CD4-positive, alpha-beta T cell treated with Interleukin-21 for 1 hour (primary cell): ENCODE measurements around the gene LRIG2.
"Not testable (repeated sequence)": the region's sequence is repeated elsewhere in the genome, so short reads cannot be mapped to it uniquely, and the experiment has no call there.

Source experiments
- DNase-seq: peaks from one replicate; pipeline ENCODE4 v3.0.0-alpha.2; 2020

LRIG2 gene

GRCh38 chr1:113128116-113128515, 55.1 kb downstream of the LRIG2 start:
- DNase-seq = no peak

- no peak for DNase-seq
Measured at GRCh38 chr1:113129529-113130185, 56.7 kb downstream of the LRIG2 start.

GRCh38 chr1:113133038-113133437, 60.0 kb downstream of the LRIG2 start:
- peak; percentile 8 for DNase-seq

- DNase-seq = no peak
Measured at GRCh38 chr1:113133759-113134158, 60.8 kb downstream of the LRIG2 start.

- no peak for DNase-seq
Measured at GRCh38 chr1:113135460-113135859, 62.5 kb downstream of the LRIG2 start.

DNA sequence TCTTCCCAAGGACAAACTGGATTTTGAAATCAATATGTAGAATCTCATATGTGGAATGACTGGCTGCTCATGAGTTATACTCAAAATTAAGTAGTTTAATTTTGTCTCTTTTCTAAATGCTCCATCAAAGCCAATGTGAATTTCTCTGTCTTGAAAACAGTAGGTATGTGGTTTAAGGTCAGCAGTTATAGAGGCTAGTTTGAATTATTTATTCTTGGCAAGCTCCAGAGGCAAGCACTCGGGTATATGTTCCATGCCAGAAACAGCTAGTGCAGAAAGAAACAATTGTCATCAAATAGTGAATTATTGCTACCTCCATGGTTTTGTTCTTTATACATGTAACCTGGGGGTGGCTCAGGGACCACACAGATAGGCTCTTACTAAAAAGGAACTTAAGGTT, 63.5 kb downstream of the LRIG2 start:
- DNase-seq = no peak

GRCh38 chr1:113137563-113137962, 64.6 kb downstream of the LRIG2 start:
- no peak for DNase-seq

DNA sequence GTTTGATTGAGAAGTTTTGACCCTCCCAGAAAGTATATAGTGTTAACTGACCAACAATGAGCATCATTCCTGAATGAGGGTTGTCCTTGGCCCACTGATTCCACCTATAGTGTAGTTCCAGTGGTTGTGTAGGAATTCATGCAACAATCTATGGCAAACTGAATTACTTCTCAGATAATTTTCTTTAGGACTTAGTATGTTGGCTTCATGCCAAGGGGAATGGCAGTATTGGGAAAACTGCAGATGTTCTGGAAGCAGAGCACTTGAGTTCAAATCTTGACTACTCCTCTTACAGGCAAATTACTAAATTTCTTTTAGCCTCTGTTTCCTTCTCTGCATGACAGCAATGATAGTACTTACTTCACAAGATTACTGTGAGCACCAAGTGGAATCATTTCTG, 65.8 kb downstream of the LRIG2 start:
- no peak for DNase-seq

GRCh38 chr1:113140176-113140575, 67.2 kb downstream of the LRIG2 start:
- DNase-seq = no peak

GRCh38 chr1:113140588-113141446, 67.8 kb downstream of the LRIG2 start:
- DNase-seq = peak; percentile 60

DNA sequence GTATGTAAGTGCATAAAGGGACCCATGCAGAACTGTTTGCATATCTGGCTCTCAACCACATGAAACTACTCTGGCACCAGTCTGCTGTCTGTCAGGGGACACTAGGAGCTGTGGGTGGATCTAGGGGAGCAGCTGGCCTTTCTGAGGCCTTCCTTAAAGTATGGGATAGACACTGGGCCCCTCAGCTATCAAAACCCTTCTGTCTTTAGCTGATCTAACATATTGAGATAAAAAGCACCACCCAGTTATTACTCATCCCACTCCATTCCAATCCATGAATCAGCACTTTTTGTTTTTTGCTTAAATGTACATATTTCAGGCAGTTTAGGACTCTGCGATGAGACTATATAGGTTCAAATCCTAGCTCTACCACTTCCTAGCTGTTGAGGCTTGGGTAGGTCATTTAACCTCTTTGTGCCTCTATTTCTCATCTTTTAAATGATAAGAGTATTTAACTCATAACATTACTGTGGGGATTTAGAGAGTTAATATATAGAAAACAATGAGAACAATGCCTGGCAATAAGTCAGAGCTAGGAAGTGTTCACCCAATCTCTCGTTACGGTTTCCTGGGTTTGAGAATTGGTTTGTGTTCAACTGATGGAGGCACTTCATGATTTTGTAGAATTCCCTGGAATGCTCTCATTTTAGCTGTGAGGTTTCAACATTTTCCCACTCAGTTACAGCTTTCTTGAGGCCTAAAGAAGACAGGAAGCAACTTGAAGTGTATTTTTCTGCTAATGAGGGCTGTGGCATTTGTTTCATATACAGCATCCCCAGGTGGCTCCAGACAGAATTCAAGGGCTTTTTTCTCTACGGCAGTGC, 68.9 kb downstream of the LRIG2 start:
- DNase-seq = no peak

DNA sequence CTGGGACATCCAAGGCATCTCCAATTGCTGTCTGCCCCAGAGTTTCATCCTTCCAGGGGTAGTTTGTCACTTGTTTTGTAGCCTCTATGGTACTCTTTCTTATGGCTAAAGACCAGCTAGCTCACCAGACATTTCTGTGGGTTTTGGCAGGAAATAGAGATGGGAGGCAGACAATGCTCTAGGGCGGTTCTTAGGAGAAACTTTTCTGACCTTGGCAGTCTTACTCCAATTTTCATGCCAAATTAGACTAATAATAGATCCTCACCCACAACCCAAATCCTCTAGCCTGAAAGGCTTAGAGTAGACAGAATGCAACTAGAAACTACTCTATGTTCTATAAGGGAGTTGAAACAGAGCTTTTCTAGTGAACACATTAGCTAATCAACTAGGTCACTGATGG, 69.8 kb downstream of the LRIG2 start:
- DNase-seq = no peak

DNA sequence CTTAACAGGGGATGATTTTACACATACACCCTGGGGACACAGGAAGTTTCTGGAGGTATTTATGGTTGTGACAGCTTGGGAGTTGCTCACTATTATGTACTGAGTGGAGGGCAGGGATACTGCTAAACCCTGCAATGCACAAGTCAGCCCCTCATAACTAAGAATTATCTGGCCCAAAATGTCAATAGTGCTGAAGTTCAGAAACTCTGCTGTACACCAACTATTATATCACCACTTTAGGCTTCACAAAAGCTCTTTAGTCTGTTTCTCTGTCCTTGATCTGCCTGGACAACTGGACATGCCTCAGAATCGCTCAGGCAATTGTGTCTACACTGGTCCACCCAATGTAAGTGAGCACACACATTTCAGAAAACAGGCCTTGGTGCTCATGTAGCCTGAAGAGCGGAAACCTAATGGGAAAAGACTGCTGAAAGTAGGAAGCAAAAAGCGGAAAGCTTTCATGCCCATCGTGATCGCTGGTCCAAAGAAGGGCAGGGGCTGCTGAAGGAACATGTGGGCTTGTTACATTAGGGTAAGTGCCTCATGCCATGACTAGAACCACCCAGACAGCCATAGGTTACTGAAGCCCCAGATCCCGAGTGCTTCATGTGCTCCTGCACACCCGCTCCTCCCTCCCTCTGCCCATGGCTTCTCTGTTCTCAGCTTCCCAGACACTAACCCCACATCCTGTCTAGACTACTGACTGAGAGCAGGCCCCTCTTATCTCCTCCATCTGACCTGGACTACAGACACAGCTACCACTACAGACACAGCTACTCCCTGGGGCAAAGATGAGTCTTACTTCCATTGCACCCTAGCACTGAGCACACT, 73.5 kb downstream of the LRIG2 start:
- DNase-seq = peak; percentile 14

GRCh38 chr1:113147073-113147625, 74.2 kb downstream of the LRIG2 start:
- DNase-seq = no peak

DNA sequence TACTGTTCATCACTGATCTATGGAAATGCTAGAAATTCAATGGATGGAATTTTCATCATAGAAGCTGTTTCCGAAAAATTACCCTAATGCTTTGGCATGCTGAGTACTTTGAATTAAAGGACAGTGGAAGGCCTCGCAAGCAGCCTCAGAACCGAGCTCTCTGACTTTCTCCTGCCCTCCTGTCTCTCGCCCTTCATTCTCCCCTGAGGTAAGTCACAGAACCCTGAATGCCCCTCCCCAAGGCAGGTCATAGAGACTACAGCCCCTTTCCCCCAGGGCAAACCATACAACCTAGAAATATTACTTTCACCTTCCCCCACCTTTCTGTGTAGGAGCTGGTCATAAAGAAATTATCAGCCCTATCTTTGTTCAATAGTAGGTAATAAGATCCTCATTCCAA, 74.8 kb downstream of the LRIG2 start:
- no peak for DNase-seq

DNA sequence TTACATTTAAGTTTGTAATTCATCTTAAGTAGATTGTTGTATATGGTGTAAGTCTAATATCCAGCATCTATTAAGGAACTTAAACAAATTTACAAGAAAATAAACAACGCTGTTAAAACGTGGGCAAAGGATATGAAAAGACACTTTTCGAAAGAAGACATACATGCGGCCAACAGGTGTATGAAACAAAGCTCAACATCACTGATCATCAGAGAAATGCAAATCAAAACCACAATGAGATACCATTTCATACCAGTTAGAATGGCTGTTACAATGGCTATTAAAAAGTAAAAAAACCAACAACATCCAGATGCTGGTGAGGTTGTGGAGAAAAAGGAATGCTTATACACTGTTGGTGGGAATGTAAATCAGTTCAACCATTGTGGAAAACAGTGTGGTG, 77.5 kb downstream of the LRIG2 start:
- not testable (repeated sequence) for DNase-seq

- no peak for DNase-seq
Measured at GRCh38 chr1:113153116-113153803, 80.3 kb downstream of the LRIG2 start.

- no peak for DNase-seq
Measured at GRCh38 chr1:113156368-113156767, 83.4 kb downstream of the LRIG2 start.

- not testable (repeated sequence) for DNase-seq
Measured at GRCh38 chr1:113158743-113159142, 85.7 kb downstream of the LRIG2 start.

DNA sequence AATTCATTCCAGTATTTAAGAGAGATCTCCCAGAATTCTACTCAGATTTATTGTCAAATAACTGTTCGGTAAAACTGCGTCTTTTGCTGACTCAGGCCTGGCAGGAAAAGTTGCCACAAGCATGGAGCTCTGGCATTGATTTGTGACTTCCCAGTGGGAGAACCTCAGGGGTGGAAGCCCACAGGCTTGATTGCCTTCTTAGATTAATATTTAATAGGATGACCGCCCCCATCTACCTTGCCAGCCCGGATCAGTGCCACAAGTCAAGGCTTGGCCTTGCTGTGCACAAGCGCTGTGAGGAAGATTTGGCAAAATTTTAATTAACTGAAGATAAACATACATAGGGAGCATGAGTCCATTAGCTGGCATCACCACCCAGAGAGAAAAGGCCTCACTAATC, 93.5 kb downstream of the LRIG2 start:
- no peak for DNase-seq

DNA sequence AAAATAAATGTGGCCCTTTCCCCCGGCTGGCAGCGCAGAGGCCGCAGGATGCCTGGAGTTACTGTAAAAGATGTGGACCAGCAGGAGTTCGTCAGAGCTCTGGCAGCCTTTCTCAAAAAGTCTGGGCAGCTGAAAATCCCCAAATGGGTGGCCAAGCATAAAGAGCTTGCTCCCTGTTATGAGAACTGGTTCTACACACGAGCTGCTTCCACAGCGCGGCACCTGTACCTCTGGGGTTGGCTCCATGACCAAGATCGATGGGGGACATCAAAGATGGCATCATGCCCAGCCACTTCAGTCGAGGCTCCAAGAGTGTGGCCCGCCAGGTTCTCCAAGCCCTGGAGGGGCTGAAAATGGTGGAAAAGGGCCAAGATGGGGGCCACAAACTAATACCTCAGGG, 95.9 kb downstream of the LRIG2 start:
- no peak for DNase-seq

DNA sequence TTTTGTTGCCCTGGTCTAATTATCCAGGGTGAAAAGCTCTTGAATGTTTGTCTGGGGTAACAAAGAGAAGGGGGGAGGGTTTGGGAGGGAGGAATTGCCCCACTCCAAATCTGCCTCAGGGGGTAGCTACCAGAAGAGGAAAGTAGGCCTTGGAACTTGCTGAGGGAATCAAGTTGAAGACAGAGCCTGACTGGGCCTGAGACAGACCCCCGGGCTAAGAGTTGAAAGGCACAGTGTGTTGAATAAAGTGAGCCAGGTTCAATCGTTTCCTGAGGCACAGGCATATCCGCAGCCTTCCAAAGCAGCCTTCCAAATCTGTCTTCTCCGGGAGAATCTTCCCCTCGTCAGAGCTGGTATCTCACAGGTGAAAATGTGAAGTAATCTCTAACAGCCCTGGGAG, 96.6 kb downstream of the LRIG2 start:
- no peak for DNase-seq
